Ascending aorta (tissue), 2 donors: Measurements from ENCODE around the gene GRM1. TPM values are rescaled to one million over a fixed set of nuclear protein-coding genes. Genes with fewer than 3 reads are reported as not detected.

ENCODE experiments used
- DNase-seq, 2 donors: peaks; one replicate each; pipeline ENCODE4 v3.0.0-alpha.2; 2019; ENCODE audit warnings: low spot score in 2 of 2
- H3K27ac ChIP-seq, 2 donors: fragments of 200-600 bp; sonication (generic); one replicate each; pipeline ENCODE4 v1.5.1; 2016 to 2017; ENCODE audit warnings: mild to moderate bottlenecking in 1 of 2
- H3K27me3 ChIP-seq: fragments of 200-600 bp; sonication (generic); one replicate; pipeline ENCODE4 v1.5.1; 2017
- H3K36me3 ChIP-seq, 2 donors: fragments of 200-600 bp; sonication (generic); one replicate each; pipeline ENCODE4 v1.5.1; 2016
- H3K4me1 ChIP-seq, 2 donors: fragments of 200-600 bp; sonication (generic); one replicate each; pipeline ENCODE4 v1.5.1; 2016 to 2017; ENCODE audit warnings: mild to moderate bottlenecking in 1 of 2
- H3K4me3 ChIP-seq, 2 donors: fragments of 200-600 bp; sonication (generic); one replicate each; pipeline ENCODE4 v1.5.1; 2016 to 2017; ENCODE audit warnings: mild to moderate bottlenecking in 1 of 2
- H3K9me3 ChIP-seq, 2 donors: fragments of 200-600 bp; sonication (generic); one replicate each; pipeline ENCODE4 v1.5.1; 2016
- CTCF ChIP-seq, 3 experiments: fragments of 200-600 bp in 2 of 3; fragments of 450-650 bp in 1 of 3; sonication (generic) in 2 of 3; IDR thresholded peaks; one replicate each; pipeline ENCODE4 v1.5.1; 2016 to 2019; ENCODE audit warnings: antibody characterized with exemption in 3 of 3, mild to moderate bottlenecking in 1 of 3, moderate library complexity in 1 of 3
- intact Hi-C: fragments of 100-400 bp; cut with DNase I; formaldehyde crosslinking; loops from one replicate; pipeline ENCODE4 v1.15.1; 2023
- total RNA-seq: library from RNA; depleted of rRNA; stranded (reverse); fragments of >200 nt; gene quantifications from one replicate; pipeline ENCODE4 v1.1.0, GENCODE V29; 2016

Gene GRM1
- total RNA-seq, 1 donor from 2014 or later, result not detected

GRCh38 chr6:146071781-146072180 lies 42.9 kb downstream of the GRM1 start:
- H3K27me3 ChIP-seq, result no peaks in the 10 kb centered on the region
- H3K4me1 ChIP-seq, result no peaks in the 10 kb centered on the region
- intact Hi-C loops, result no loop called here
- H3K4me3 ChIP-seq, result no peak overlapping the region
- no peak for DNase-seq
- no peak for TF ChIP-seq CTCF (IDR thresholded peaks at IDR 0.05)
- H3K9me3 ChIP-seq, result no peaks in the 10 kb centered on the region
- H3K27ac ChIP-seq, result no peak overlapping the region
- no peaks in the 10 kb centered on the region for H3K36me3 ChIP-seq

GRCh38 chr6:146077992-146078391 lies 49.1 kb downstream of the GRM1 start:
- TF ChIP-seq CTCF (IDR thresholded peaks at IDR 0.05), result no peak
- DNase-seq, result no peak
- Histone ChIP-seq H3K36me3 (no peaks in the 10 kb centered on the region), H3K27ac (no peak overlapping the region), H3K9me3 (no peaks in the 10 kb centered on the region), H3K4me3 (no peak overlapping the region), H3K4me1 (no peaks in the 10 kb centered on the region), H3K27me3 (no peaks in the 10 kb centered on the region)
- intact Hi-C loops, result no loop called here

GRCh38 chr6:146087386-146087785 lies 58.5 kb downstream of the GRM1 start:
- no peak for DNase-seq
- Histone ChIP-seq H3K27ac (no peak overlapping the region), H3K4me1 (no peaks in the 10 kb centered on the region), H3K27me3 (no peaks in the 10 kb centered on the region), H3K4me3 (no peak overlapping the region), H3K36me3 (no peaks in the 10 kb centered on the region), H3K9me3 (no peaks in the 10 kb centered on the region)
- intact Hi-C loops, result no loop called here
- no peak for TF ChIP-seq CTCF (IDR thresholded peaks at IDR 0.05)

GRCh38 chr6:146090474-146090873 lies 61.6 kb downstream of the GRM1 start:
- TF ChIP-seq CTCF (IDR thresholded peaks at IDR 0.05), result no peak
- Histone ChIP-seq H3K27ac (no peak overlapping the region), H3K4me1 (no peaks in the 10 kb centered on the region), H3K9me3 (no peaks in the 10 kb centered on the region), H3K36me3 (no peaks in the 10 kb centered on the region), H3K27me3 (no peaks in the 10 kb centered on the region), H3K4me3 (no peak overlapping the region)
- DNase-seq, result no peak
- intact Hi-C loops, result no loop called here

GRCh38 chr6:146092961-146093686 lies 64.3 kb downstream of the GRM1 start:
- H3K27ac ChIP-seq, result no peak overlapping the region

More at GRCh38 chr6:146092961-146093686, 64.3 kb downstream of the GRM1 start:
- TF ChIP-seq CTCF (IDR thresholded peaks at IDR 0.05), result no peak
- intact Hi-C loops, result no loop called here
- no peaks in the 10 kb centered on the region for H3K4me1 ChIP-seq
- H3K9me3 ChIP-seq, result no peaks in the 10 kb centered on the region
- H3K27me3 ChIP-seq, result no peaks in the 10 kb centered on the region
- H3K36me3 ChIP-seq, result no peaks in the 10 kb centered on the region
- no peak overlapping the region for H3K4me3 ChIP-seq
- DNase-seq, result no peak
